ENCODE results near the gene ADGRD2.

The ADGRD2 gene

DNA sequence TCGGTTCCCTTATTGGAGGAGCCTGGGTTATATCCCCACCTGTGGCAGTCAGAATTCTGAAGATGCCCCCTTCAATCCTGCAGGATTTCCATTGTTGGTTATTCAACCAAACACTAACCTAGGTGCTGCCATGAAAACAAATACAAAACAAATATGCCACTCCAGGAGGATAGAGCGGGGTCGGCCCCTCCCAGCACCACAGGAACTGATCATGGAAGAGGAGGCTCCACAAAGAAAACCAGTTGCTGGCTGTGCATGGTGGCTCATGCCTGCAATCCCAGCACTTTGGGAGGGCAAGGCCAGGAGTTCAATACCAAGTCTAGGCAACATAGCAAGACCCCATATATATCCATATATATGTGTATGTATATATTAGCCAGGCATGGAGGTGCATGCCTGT lies 13.2 kb upstream of the ADGRD2 start:
- in situ Hi-C loops (cut with HindIII; ENCODE audit: low sequenced_read_pairs): no loop called here

GRCh38 chr9:124438091-124438490 lies 12.2 kb upstream of the ADGRD2 start:
- in situ Hi-C loops (cut with HindIII; ENCODE audit: low sequenced_read_pairs): no loop called here

- in situ Hi-C loops (cut with HindIII; ENCODE audit: low sequenced_read_pairs): no loop called here
These were observed 11.2 kb upstream of the ADGRD2 start for GRCh38 chr9:124439086-124439485.

GRCh38 chr9:124439686-124440243 lies 10.5 kb upstream of the ADGRD2 start:
- in situ Hi-C loops (cut with HindIII; ENCODE audit: low sequenced_read_pairs): no loop called here

- in situ Hi-C loops (cut with HindIII; ENCODE audit: low sequenced_read_pairs): no loop called here
These were observed 9.5 kb upstream of the ADGRD2 start for GRCh38 chr9:124440786-124441185.

GRCh38 chr9:124441291-124441690 lies 9.0 kb upstream of the ADGRD2 start:
- in situ Hi-C loops (cut with HindIII; ENCODE audit: low sequenced_read_pairs): no loop called here

GRCh38 chr9:124442379-124442778 lies 7.9 kb upstream of the ADGRD2 start:
- in situ Hi-C loops (cut with HindIII; ENCODE audit: low sequenced_read_pairs): no loop called here

- in situ Hi-C loops (cut with HindIII; ENCODE audit: low sequenced_read_pairs): no loop called here
These were observed 7.4 kb upstream of the ADGRD2 start for GRCh38 chr9:124442826-124443225.

DNA sequence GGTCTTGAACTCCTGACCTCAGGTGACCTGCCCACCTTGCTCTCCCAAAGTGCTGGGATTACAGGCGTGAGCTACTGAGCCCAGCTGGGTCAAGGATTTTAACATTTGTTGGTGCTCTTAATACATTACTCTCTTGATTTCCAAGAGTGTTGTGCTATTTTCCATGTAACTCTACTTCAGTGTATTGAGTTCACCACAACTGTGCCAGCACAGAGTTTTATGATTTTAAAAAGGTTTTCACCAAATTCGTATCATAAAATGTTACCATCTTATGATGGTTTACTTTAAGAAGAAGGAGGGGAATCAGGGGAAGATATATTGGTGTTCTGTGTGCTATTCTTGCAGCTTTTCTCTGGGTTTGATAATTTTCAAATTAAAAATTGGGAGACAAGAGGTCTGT lies 6.6 kb upstream of the ADGRD2 start:
- in situ Hi-C loops (cut with HindIII; ENCODE audit: low sequenced_read_pairs): no loop called here

DNA sequence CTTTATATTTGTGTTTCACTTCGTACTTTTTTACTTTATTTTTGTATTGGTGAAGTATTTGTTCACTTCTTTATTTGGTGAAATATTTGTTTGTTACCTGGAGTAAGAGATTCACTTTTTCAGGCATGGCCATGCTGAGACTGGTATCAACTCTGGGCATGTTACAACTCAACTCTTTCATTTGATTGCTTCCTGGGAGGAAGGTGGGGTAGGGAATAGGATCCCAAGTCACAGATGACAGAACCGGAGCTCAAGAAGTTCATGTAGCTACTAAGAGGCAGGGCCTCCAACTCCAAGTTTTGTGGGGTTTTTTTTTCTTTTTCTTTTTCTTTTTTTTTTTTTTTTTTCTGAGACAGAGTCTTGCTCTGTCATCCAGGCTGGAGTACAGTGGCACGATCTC lies 6.1 kb upstream of the ADGRD2 start:
- in situ Hi-C loops (cut with HindIII; ENCODE audit: low sequenced_read_pairs): no loop called here

GRCh38 chr9:124447297-124447661 lies 3.0 kb upstream of the ADGRD2 start:
- in situ Hi-C loops (cut with HindIII; ENCODE audit: low sequenced_read_pairs): no loop called here

GRCh38 chr9:124448019-124448418 lies 2.2 kb upstream of the ADGRD2 start:
- in situ Hi-C loops (cut with HindIII; ENCODE audit: low sequenced_read_pairs): no loop called here

- in situ Hi-C loops (cut with HindIII; ENCODE audit: low sequenced_read_pairs): no loop called here
These were observed 685 bp upstream of the ADGRD2 start for GRCh38 chr9:124449381-124450151.

DNA sequence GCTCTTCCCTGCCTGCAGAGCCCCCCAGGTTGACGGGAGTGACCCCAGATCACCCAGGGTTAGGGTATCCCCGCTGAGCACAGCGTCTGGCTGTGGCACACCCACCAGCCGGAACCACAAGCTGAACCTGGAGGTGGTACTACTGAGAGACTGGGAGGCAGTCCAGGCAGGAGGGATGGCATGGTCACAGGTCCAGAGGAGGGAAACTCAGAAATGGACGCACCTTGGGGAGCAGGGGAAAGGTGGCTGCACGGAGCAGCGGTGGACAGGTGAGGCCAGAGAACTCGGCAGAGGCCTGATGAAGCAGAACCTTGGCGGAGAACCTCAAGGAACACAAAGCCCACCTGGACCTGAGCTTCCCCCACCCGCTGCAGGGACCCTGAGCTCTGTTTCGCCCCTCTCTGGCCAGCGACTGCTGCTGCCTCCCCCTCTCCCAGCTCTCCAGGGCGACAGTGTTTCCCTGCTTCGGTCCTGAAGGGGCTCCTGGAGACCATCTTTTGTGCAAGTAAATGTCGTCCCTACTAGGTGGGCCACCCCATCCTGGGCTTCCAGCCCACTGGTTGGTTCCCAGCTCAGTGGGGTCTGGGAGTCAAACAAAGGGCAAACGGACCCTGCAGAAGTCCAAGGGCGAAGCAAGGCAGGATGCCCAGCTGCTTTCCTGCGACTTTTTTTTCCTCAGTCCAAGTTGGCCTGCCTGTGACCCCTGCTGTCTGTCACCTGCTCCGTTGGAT lies 845 bp downstream of the ADGRD2 start:
- in situ Hi-C loops (cut with HindIII; ENCODE audit: low sequenced_read_pairs): no loop called here

- in situ Hi-C loops (cut with HindIII; ENCODE audit: low sequenced_read_pairs): no loop called here
These were observed 2.1 kb downstream of the ADGRD2 start for GRCh38 chr9:124452326-124452725.

DNA sequence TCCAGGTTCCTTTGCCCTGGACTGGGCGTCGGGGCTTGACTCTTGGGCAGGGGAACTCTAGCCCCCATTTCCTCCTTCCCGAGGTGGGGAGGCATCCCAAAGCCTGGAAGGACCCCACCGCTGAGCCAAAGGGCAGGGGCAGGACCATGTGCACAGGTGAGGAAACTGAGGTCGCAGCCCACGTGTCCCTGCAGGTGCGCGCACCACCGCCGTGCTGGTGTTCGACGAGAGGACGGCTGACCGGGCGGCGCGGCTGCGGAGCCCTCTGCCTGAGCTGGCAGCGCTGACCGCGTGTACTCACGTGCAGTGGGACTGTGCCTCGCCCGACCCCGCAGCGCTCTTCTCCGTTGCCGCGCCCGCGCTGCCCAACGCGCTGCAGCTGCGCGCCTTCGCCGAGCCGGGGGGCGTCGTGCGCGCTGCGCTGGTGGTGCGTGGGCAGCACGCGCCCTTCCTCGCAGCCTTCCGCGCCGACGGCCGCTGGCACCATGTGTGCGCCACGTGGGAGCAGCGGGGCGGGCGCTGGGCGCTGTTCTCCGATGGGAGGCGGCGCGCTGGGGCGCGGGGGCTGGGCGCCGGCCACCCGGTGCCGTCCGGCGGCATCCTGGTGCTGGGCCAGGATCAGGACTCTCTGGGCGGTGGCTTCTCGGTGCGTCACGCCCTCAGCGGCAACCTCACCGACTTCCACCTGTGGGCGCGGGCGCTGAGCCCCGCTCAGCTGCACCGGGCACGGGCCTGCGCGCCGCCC lies 2.8 kb downstream of the ADGRD2 start:
- in situ Hi-C loops (cut with HindIII; ENCODE audit: low sequenced_read_pairs): no loop called here

GRCh38 chr9:124453586-124454191 lies 3.4 kb downstream of the ADGRD2 start:
- in situ Hi-C loops (cut with HindIII; ENCODE audit: low sequenced_read_pairs): no loop called here

GRCh38 chr9:124454296-124454695 lies 4.0 kb downstream of the ADGRD2 start:
- in situ Hi-C loops (cut with HindIII; ENCODE audit: low sequenced_read_pairs): no loop called here

DNA sequence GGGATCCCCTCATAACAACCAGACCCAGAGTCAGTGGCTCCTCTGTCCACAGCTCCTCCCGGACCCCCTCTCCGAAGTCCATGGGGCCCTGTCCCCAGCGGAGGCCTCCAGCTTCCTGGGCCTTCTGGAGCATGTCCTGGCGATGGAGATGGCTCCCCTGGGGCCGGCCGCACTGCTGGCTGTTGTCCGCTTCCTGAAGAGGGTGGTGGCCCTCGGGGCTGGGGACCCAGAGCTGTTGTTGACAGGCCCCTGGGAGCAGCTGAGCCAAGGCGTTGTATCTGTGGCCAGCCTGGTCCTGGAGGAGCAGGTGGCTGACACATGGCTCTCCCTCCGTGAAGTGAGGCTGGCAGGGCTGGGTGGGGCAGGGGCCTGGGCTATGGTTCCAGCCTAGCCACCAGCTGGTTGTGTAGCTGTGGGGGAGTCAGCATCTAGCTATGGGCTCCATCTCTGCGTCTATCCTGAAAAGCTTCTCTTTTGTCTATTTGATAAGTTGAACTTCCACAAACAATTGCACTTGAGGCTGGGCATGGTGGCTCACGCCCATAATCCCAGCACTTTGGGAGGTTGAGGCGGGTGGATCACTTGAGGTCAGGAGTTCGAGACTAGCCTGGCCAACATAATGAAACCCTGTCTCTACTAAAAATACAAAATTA lies 4.7 kb downstream of the ADGRD2 start:
- in situ Hi-C loops (cut with HindIII; ENCODE audit: low sequenced_read_pairs): loop anchor here (5.0 kb wide), 2 partner anchors 73 to 77 kb away; no protein-coding TSS in a partner anchor

- in situ Hi-C loops (cut with HindIII; ENCODE audit: low sequenced_read_pairs): loop anchor here (5.0 kb wide), 2 partner anchors 74 to 76 kb away; no protein-coding TSS in a partner anchor
These were observed 5.6 kb downstream of the ADGRD2 start for GRCh38 chr9:124455820-124456219.
